ENCODE measurements around the gene MEOX2. TPM values are rescaled to one million over a fixed set of nuclear protein-coding genes. Genes with fewer than 3 reads are reported as not detected.

Gene MEOX2
- polyA plus RNA-seq, 1 donor from 2014 or later: not detected

- Histone ChIP-seq H3F3A (ENCODE audit: insufficient read depth, low read length, poor library complexity, severe bottlenecking) (no peaks in the 10 kb centered on the region), H3K9ac (ENCODE audit: low read length) (no peak overlapping the region), H3K4me2 (ENCODE audit: low read length) (no peak overlapping the region)
Measured at GRCh38 chr7:15675379-15675778, 11.1 kb downstream of the MEOX2 start.

GRCh38 chr7:15674586-15674985, 11.9 kb downstream of the MEOX2 start:
- Histone ChIP-seq H3K9ac (ENCODE audit: low read length) (no peak overlapping the region), H3K9me3 (ENCODE audit: low read length) (no peaks in the 10 kb centered on the region), H3K27ac (ENCODE audit: low read length) (no peak overlapping the region), H2AFZ (ENCODE audit: low read depth, low read length) (no peak overlapping the region), H3K36me3 (ENCODE audit: insufficient read depth, low read length) (no peaks in the 10 kb centered on the region), H3K79me2 (replicated peaks; ENCODE audit: insufficient read depth, low read length) (no peaks in the 10 kb centered on the region), H3K9me2 (ENCODE audit: insufficient read depth, low read length) (no peaks in the 10 kb centered on the region), H4K20me1 (ENCODE audit: insufficient read depth) (no peaks in the 10 kb centered on the region), H3K4me3 (ENCODE audit: low read length) (no peak overlapping the region), H3F3A (ENCODE audit: insufficient read depth, low read length, poor library complexity, severe bottlenecking) (no peaks in the 10 kb centered on the region), H3K4me2 (ENCODE audit: low read length) (no peak overlapping the region), H3K27me3 (ENCODE audit: insufficient read depth, low read depth, low read length) (no peaks in the 10 kb centered on the region)
- TF ChIP-seq SMC3 (conservative IDR thresholded peaks at IDR 0.05; ENCODE audit: poor library complexity) (no peak), RAD21 (conservative IDR thresholded peaks at IDR 0.05) (no peak), EZH2 (IDR thresholded peaks at IDR 0.05; ENCODE audit: borderline replicate concordance, insufficient read depth, low read length, poor library complexity, severe bottlenecking) (no peak), TAF1 (IDR thresholded peaks at IDR 0.05; ENCODE audit: low read depth) (no peak), CTCF (IDR thresholded peaks at IDR 0.05; ENCODE audit: poor library complexity, severe bottlenecking) (no peak), REST (IDR thresholded peaks at IDR 0.05; ENCODE audit: borderline replicate concordance) (no peak), POLR2AphosphoS5 (IDR thresholded peaks at IDR 0.05) (no peak)

More at GRCh38 chr7:15675379-15675778, 11.1 kb downstream of the MEOX2 start:
- H3K9me2 ChIP-seq (ENCODE audit: insufficient read depth, low read length): no peaks in the 10 kb centered on the region
- H3K9me3 ChIP-seq (ENCODE audit: low read length): no peaks in the 10 kb centered on the region
- no peak overlapping the region for H2AFZ ChIP-seq (ENCODE audit: low read depth, low read length)
- H3K27ac ChIP-seq (ENCODE audit: low read length): no peak overlapping the region
- H3K79me2 ChIP-seq (replicated peaks; ENCODE audit: insufficient read depth, low read length): no peaks in the 10 kb centered on the region
- H3K36me3 ChIP-seq (ENCODE audit: insufficient read depth, low read length): no peaks in the 10 kb centered on the region
- TF ChIP-seq TAF1 (IDR thresholded peaks at IDR 0.05; ENCODE audit: low read depth) (no peak), REST (IDR thresholded peaks at IDR 0.05; ENCODE audit: borderline replicate concordance) (no peak), RAD21 (conservative IDR thresholded peaks at IDR 0.05) (no peak), POLR2AphosphoS5 (IDR thresholded peaks at IDR 0.05) (no peak), MXI1 (conservative IDR thresholded peaks at IDR 0.05; ENCODE audit: poor library complexity, severe bottlenecking) (no peak), EZH2 (IDR thresholded peaks at IDR 0.05; ENCODE audit: borderline replicate concordance, insufficient read depth, low read length, poor library complexity, severe bottlenecking) (no peak), SMC3 (conservative IDR thresholded peaks at IDR 0.05; ENCODE audit: poor library complexity) (no peak), EP300 (conservative IDR thresholded peaks at IDR 0.05; ENCODE audit: poor library complexity, severe bottlenecking) (no peak), CTCF (IDR thresholded peaks at IDR 0.05; ENCODE audit: poor library complexity, severe bottlenecking) (no peak)
- H4K20me1 ChIP-seq (ENCODE audit: insufficient read depth): no peaks in the 10 kb centered on the region
- no peak overlapping the region for H3K4me3 ChIP-seq (ENCODE audit: low read length)
- no peaks in the 10 kb centered on the region for H3K27me3 ChIP-seq (ENCODE audit: insufficient read depth, low read depth, low read length)

Data from neural cell (in vitro differentiated cells).